Panc1 (cell line): Measurements from ENCODE around the gene AKAP11. TPM values are rescaled to one million over a fixed set of nuclear protein-coding genes. Genes with fewer than 3 reads are reported as not detected.

Experiments
- ATAC-seq: fragments of 200-7000 bp; cut with Tn5 transposase; 2 replicates; pipeline ENCODE4 v1.9.1; 2020; ENCODE audit warnings: mild to moderate bottlenecking, moderate library complexity
- BruUV-seq: library from RNA; stranded (reverse); fragments of 400-500 nt; replicated peaks from 2 replicates; lab custom pipeline; 2021; lab: Mats Ljungman, UMichigan
- CTCF ChIA-PET: fragments of 300-600 bp; sonication (Branson Sonifier 250); formaldehyde crosslinking; loops from one replicate; lab custom pipeline; 2022; ENCODE audit warnings: antibody characterized with exemption; lab: Charles Lee
- POLR2A ChIA-PET: fragments of 300-600 bp; sonication (Branson Sonifier 250); formaldehyde crosslinking; loops from one replicate; lab custom pipeline; 2022; ENCODE audit warnings: antibody characterized with exemption; lab: Charles Lee
- DNase-seq: peaks from one replicate; pipeline ENCODE4 v3.0.0-alpha.2; 2010; ENCODE audit warnings: low read depth, low spot score
- H3K27ac ChIP-seq: 2 replicates; pipeline ENCODE4 v1.5.1; 2011; ENCODE audit warnings: mild to moderate bottlenecking, low read length, inconsistent platforms
- H3K27me3 ChIP-seq: fragments of 200-500 bp; sonication (Bioruptor generic); 2 replicates; pipeline ENCODE4 v1.6.0; 2014; ENCODE audit warnings: low read length, inconsistent platforms; ENCODE audit not compliant: control insufficient read depth, insufficient read depth
- H3K36me3 ChIP-seq: fragments of 200-500 bp; sonication (Bioruptor generic); 2 replicates; pipeline ENCODE4 v1.5.1; 2014; ENCODE audit warnings: inconsistent platforms, mild to moderate bottlenecking, low read length, moderate library complexity; ENCODE audit not compliant: control insufficient read depth, insufficient read depth
- H3K4me1 ChIP-seq: 2 replicates; pipeline ENCODE4 v1.5.1; 2011; ENCODE audit warnings: inconsistent platforms, mild to moderate bottlenecking, low read length, moderate library complexity; ENCODE audit not compliant: control insufficient read depth, insufficient read depth
- H3K4me3 ChIP-seq, 2 experiments: 2 replicates each; pipeline ENCODE4 v1.5.1; 2011 to 2012; ENCODE audit warnings: low read depth in 2 of 2, low read length in 2 of 2, mild to moderate bottlenecking in 2 of 2, inconsistent platforms in 1 of 2, moderate library complexity in 1 of 2
- H3K9me3 ChIP-seq: fragments of 200-500 bp; sonication (Bioruptor generic); 2 replicates; pipeline ENCODE4 v1.5.1; 2014; ENCODE audit warnings: low read depth, mild to moderate bottlenecking, inconsistent platforms, low read length, moderate library complexity; ENCODE audit not compliant: control insufficient read depth, insufficient read depth
- POLR2AphosphoS5 ChIP-seq: IDR thresholded peaks from 2 replicates; pipeline ENCODE4 v1.6.1; 2012; ENCODE audit warnings: mild to moderate bottlenecking, low read depth, low read length, moderate library complexity
- SIN3A ChIP-seq: IDR thresholded peaks from 2 replicates; pipeline ENCODE4 v1.6.1; 2012; ENCODE audit warnings: low read depth, mild to moderate bottlenecking, low read length, moderate library complexity, borderline replicate concordance; ENCODE audit not compliant: insufficient read depth
- TCF7L2 ChIP-seq: IDR thresholded peaks from 2 replicates; pipeline ENCODE4 v1.6.1; 2011; ENCODE audit warnings: mild to moderate bottlenecking, low read depth, low read length, inconsistent platforms
- in situ Hi-C: cut with HindIII; loops from 2 replicates; pipeline ENCODE4 v1.10.0; 2016; ENCODE audit warnings: low sequenced_read_pairs, low pct_unique_long_range_greater_than_20kb
- intact Hi-C: fragments of 100-400 bp; cut with micrococcal nuclease; formaldehyde crosslinking; loops from one replicate; pipeline ENCODE4 v1.10.0; 2022; ENCODE audit not compliant: unreplicated experiment
- total RNA-seq: library from RNA; stranded (reverse); gene quantifications from one replicate; pipeline ENCODE4 v1.2.1, GENCODE V29; 2021; ENCODE audit not compliant: unreplicated experiment
- TF ChIP-seq, protein P1 (sequence below), 2 experiments: IDR thresholded peaks; 2 replicates each; pipeline ENCODE4 v1.6.1; 2011 to 2012; ENCODE audit warnings: low read depth in 2 of 2, control low read depth in 1 of 2, low read length in 1 of 2, mild to moderate bottlenecking in 1 of 2, moderate library complexity in 1 of 2; ENCODE audit not compliant: insufficient read depth in 1 of 2
- TF ChIP-seq, protein P2 (sequence below): fragments of 450-650 bp; IDR thresholded peaks from 2 replicates; pipeline ENCODE4 v1.5.1; 2017; ENCODE audit warnings: mild to moderate bottlenecking

The AKAP11 gene
- total RNA-seq, 1 experiment from 2014 or later, result 17.8 TPM

DNA sequence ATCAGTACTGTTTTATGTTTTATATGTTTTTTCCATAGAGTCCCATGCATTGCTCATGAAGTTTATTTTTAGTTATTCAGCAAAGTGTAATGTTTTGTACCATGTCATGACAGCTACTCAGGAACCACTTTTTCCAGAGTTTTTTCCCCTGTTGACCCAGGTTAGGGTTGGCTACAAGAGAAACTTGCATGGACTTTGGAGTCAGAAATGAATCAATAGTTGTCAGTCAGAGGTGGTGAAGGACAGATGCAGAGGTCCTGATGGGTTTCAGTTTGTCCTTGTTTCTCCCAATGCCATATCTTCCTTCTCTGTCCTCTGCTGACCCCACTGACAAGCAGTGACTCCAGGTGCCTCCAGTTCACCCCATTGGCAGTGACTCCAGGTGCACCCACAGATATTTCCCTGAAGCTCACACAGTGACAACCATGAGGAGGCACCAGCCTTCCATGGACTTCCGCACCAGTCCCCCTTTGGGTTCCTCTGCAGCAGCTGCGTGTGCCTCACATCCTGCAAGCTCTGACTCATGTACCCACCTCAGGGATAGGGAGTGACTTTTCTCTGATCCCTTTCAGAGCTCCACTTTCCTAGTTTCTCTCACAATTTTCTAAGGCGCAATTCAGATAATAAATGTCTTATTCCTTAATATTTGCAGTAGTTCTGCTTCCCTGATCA is 92.1 kb downstream of the AKAP11 start:
- Histone ChIP-seq H3K9me3 (no peaks in the 10 kb centered on the region), H3K27ac (no peak overlapping the region), H3K36me3 (no peaks in the 10 kb centered on the region), H3K4me1 (no peaks in the 10 kb centered on the region), H3K27me3 (no peaks in the 10 kb centered on the region), H3K4me3 (no peak overlapping the region)
- ChIA-PET POLR2A (no interaction called here), CTCF (no interaction called here)
- TF ChIP-seq, protein P1, sequence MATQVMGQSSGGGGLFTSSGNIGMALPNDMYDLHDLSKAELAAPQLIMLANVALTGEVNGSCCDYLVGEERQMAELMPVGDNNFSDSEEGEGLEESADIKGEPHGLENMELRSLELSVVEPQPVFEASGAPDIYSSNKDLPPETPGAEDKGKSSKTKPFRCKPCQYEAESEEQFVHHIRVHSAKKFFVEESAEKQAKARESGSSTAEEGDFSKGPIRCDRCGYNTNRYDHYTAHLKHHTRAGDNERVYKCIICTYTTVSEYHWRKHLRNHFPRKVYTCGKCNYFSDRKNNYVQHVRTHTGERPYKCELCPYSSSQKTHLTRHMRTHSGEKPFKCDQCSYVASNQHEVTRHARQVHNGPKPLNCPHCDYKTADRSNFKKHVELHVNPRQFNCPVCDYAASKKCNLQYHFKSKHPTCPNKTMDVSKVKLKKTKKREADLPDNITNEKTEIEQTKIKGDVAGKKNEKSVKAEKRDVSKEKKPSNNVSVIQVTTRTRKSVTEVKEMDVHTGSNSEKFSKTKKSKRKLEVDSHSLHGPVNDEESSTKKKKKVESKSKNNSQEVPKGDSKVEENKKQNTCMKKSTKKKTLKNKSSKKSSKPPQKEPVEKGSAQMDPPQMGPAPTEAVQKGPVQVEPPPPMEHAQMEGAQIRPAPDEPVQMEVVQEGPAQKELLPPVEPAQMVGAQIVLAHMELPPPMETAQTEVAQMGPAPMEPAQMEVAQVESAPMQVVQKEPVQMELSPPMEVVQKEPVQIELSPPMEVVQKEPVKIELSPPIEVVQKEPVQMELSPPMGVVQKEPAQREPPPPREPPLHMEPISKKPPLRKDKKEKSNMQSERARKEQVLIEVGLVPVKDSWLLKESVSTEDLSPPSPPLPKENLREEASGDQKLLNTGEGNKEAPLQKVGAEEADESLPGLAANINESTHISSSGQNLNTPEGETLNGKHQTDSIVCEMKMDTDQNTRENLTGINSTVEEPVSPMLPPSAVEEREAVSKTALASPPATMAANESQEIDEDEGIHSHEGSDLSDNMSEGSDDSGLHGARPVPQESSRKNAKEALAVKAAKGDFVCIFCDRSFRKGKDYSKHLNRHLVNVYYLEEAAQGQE (IDR thresholded peaks at IDR 0.05; ENCODE audit: insufficient read depth in 1 of 2, low read depth in 2 of 2, low read length in 1 of 2), result no peak
- TF ChIP-seq TCF7L2, result no peak
- TF ChIP-seq, protein P2, sequence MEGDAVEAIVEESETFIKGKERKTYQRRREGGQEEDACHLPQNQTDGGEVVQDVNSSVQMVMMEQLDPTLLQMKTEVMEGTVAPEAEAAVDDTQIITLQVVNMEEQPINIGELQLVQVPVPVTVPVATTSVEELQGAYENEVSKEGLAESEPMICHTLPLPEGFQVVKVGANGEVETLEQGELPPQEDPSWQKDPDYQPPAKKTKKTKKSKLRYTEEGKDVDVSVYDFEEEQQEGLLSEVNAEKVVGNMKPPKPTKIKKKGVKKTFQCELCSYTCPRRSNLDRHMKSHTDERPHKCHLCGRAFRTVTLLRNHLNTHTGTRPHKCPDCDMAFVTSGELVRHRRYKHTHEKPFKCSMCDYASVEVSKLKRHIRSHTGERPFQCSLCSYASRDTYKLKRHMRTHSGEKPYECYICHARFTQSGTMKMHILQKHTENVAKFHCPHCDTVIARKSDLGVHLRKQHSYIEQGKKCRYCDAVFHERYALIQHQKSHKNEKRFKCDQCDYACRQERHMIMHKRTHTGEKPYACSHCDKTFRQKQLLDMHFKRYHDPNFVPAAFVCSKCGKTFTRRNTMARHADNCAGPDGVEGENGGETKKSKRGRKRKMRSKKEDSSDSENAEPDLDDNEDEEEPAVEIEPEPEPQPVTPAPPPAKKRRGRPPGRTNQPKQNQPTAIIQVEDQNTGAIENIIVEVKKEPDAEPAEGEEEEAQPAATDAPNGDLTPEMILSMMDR, result no peak
- TF ChIP-seq SIN3A, result no peak
- TF ChIP-seq POLR2AphosphoS5, result no peak
- ATAC-seq (no peak), DNase-seq (no peak)
- BruUV-seq, result no TSS peak
- in situ Hi-C loops, result no loop called here
- intact Hi-C loops, result no loop called here

DNA sequence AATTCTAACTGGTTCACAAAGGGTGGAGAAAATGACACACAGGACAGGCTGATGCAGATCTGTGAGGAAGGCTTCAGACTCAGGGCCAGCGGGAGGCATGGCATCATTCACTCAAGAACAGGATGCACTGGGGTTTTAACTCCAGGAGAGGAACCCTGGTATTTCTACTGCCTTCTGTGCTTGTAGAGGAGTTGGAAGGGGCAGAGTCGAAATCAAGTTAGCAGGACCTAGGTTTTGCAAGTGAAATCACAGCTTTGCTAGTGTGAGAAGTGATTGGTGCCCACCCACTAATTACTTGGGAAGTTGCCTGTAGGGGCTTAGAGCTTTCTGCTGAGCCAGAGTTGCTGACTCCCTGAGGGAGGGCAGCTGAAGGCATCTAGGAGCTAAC is 92.7 kb downstream of the AKAP11 start:
- ChIA-PET CTCF (no interaction called here), POLR2A (no interaction called here)
- no peaks in the 10 kb centered on the region for H3K9me3 ChIP-seq
- H3K27me3 ChIP-seq, result no peaks in the 10 kb centered on the region
- no peak for ATAC-seq
- DNase-seq, result no peak
- no peak overlapping the region for H3K27ac ChIP-seq
- no peaks in the 10 kb centered on the region for H3K4me1 ChIP-seq
- H3K4me3 ChIP-seq, result no peak overlapping the region
- in situ Hi-C loops, result no loop called here
- intact Hi-C loops, result no loop called here
- no peak for TF ChIP-seq SIN3A
- no peak for TF ChIP-seq TCF7L2
- TF ChIP-seq, protein P1 (IDR thresholded peaks at IDR 0.05; ENCODE audit: insufficient read depth in 1 of 2, low read depth in 2 of 2, low read length in 1 of 2), result no peak
- TF ChIP-seq POLR2AphosphoS5, result no peak
- TF ChIP-seq, protein P2, result no peak
- no TSS peak for BruUV-seq
- no peaks in the 10 kb centered on the region for H3K36me3 ChIP-seq
